H1 (cell line): ENCODE measurements around the gene UFC1. TPM values are rescaled to one million over a fixed set of nuclear protein-coding genes. Genes with fewer than 3 reads are reported as not detected.
A peak's percentile ranks its signal among the peaks of the same experiment; 100 is the strongest.

Source experiments
- CTCF ChIA-PET: fragments of 300-600 bp; sonication (Branson Sonifier 250); formaldehyde crosslinking; loops from one replicate; lab custom pipeline; 2021; ENCODE audit not compliant: partially characterized antibody; lab: Charles Lee
- POLR2A ChIA-PET: fragments of 300-600 bp; sonication (Branson Sonifier 250); formaldehyde crosslinking; loops from one replicate; lab custom pipeline; 2021; ENCODE audit warnings: inconsistent platforms; ENCODE audit not compliant: partially characterized antibody; lab: Charles Lee
- DNase-seq, 2 experiments: peaks; one replicate each; pipeline versions ENCODE4 v3.0.0 to v3.0.0-alpha.2; 2010 to 2022; ENCODE audit warnings: low spot score in 2 of 2, low read depth in 1 of 2, mixed read lengths in 1 of 2
- FAIRE-seq: peaks from 2 replicates; lab custom pipeline; 2011; peaks lifted over from hg19 to GRCh38; lab: Jason Lieb, UNC
- H2AFZ ChIP-seq: 2 replicates; pipeline ENCODE4 v1.8.1; 2012; ENCODE audit warnings: low read length, inconsistent platforms
- H2AK5ac ChIP-seq: 2 replicates; pipeline ENCODE4 v1.6.1; 2013; ENCODE audit warnings: low read depth, low read length
- H2BK120ac ChIP-seq: replicated peaks from 2 replicates; pipeline ENCODE3; 2013; ENCODE audit warnings: low read depth, low read length, inconsistent platforms
- H2BK12ac ChIP-seq: 2 replicates; pipeline ENCODE4 v1.6.1; 2013; ENCODE audit warnings: low read depth, low read length
- H2BK15ac ChIP-seq: 2 replicates; pipeline ENCODE4 v1.6.1; 2013; ENCODE audit warnings: low read length
- H2BK20ac ChIP-seq: 2 replicates; pipeline ENCODE4 v1.6.1; 2013; ENCODE audit warnings: low read length
- H2BK5ac ChIP-seq: 2 replicates; pipeline ENCODE4 v1.6.1; 2013; ENCODE audit warnings: low read depth, low read length
- H3K14ac ChIP-seq: 2 replicates; pipeline ENCODE4 v1.6.1; 2013; ENCODE audit warnings: inconsistent platforms; ENCODE audit not compliant: insufficient read length
- H3K18ac ChIP-seq: 2 replicates; pipeline ENCODE4 v1.6.1; 2013; ENCODE audit warnings: low read length; ENCODE audit errors: extremely low read depth
- H3K23ac ChIP-seq: 2 replicates; pipeline ENCODE4 v1.6.1; 2013; ENCODE audit warnings: inconsistent platforms; ENCODE audit not compliant: insufficient read length
- H3K23me2 ChIP-seq: 2 replicates; pipeline ENCODE4 v1.6.1; 2013; ENCODE audit warnings: low read depth, low read length
- H3K27ac ChIP-seq: 2 replicates; pipeline ENCODE4 v1.6.1; 2011; ENCODE audit warnings: low read depth, low read length, inconsistent platforms
- H3K27me3 ChIP-seq, 4 experiments: replicated peaks in 1 of 4; 1 replicate in 1 of 4; 2 replicates in 3 of 4; pipeline versions ENCODE4 v1.6.1 to v1.8.1; 2011 to 2013; ENCODE audit warnings: low read length in 3 of 4, mild to moderate bottlenecking in 3 of 4, inconsistent platforms in 2 of 4, mixed read lengths in 2 of 4, moderate library complexity in 1 of 4; ENCODE audit not compliant: control insufficient read depth in 3 of 4, insufficient read depth in 3 of 4; ENCODE audit errors: extremely low read depth in 1 of 4
- H3K36me3 ChIP-seq, 4 experiments: 2 replicates each; pipeline versions ENCODE4 v1.6.1 to v1.8.1; 2011 to 2013; ENCODE audit warnings: mild to moderate bottlenecking in 4 of 4, low read length in 3 of 4, moderate library complexity in 2 of 4, control low read depth in 1 of 4, inconsistent platforms in 1 of 4; ENCODE audit not compliant: insufficient read depth in 4 of 4, control insufficient read depth in 2 of 4
- H3K4ac ChIP-seq: replicated peaks from 2 replicates; pipeline ENCODE3; 2013; ENCODE audit warnings: low read length, low read depth, mixed read lengths, inconsistent platforms; ENCODE audit not compliant: insufficient read length
- H3K4me1 ChIP-seq, 4 experiments: replicated peaks in 1 of 4; 1 replicate in 1 of 4; 2 replicates in 3 of 4; pipeline versions ENCODE4 v1.6.1 to v1.8.1; 2011 to 2013; ENCODE audit warnings: low read length in 3 of 4, inconsistent platforms in 2 of 4, mixed read lengths in 1 of 4; ENCODE audit not compliant: insufficient read depth in 4 of 4, control insufficient read depth in 3 of 4
- H3K4me2 ChIP-seq, 2 experiments: 2 replicates each; pipeline versions ENCODE4 v1.6.1 to v1.8.1; 2011 to 2013; ENCODE audit warnings: low read depth in 2 of 2, low read length in 2 of 2, control low read depth in 1 of 2, inconsistent platforms in 1 of 2, mild to moderate bottlenecking in 1 of 2; ENCODE audit not compliant: insufficient read depth in 1 of 2
- H3K4me3 ChIP-seq, 4 experiments: fragments of 200-600, 300-600 bp in 1 of 4; sonication (generic), shearing (Covaris generic), sonication (Bioruptor Twin) in 1 of 4; 2 replicates each; pipeline versions ENCODE4 v1.5.1 to v1.8.1; 2011 to 2016; ENCODE audit warnings: low read length in 4 of 4, low read depth in 3 of 4, control low read depth in 2 of 4, inconsistent platforms in 2 of 4, mild to moderate bottlenecking in 2 of 4, mixed read lengths in 1 of 4, moderate library complexity in 1 of 4; ENCODE audit not compliant: insufficient read depth in 2 of 4; ENCODE audit errors: extremely low read depth in 1 of 4
- H3K56ac ChIP-seq: replicated peaks from 2 replicates; pipeline ENCODE3; 2013; ENCODE audit warnings: low read depth, mild to moderate bottlenecking, mixed read lengths, low read length, inconsistent platforms; ENCODE audit not compliant: insufficient read length
- H3K79me1 ChIP-seq: 2 replicates; pipeline ENCODE4 v1.6.1; 2013; ENCODE audit warnings: low read depth, low read length, control low read depth
- H3K79me2 ChIP-seq, 2 experiments: 2 replicates each; pipeline versions ENCODE4 v1.6.1 to v1.8.1; 2012 to 2013; ENCODE audit warnings: low read length in 2 of 2, mild to moderate bottlenecking in 2 of 2, inconsistent platforms in 1 of 2; ENCODE audit not compliant: insufficient read depth in 2 of 2, control insufficient read depth in 1 of 2
- H3K9ac ChIP-seq, 4 experiments: replicated peaks in 1 of 4; 1 replicate in 1 of 4; 2 replicates in 3 of 4; pipeline versions ENCODE4 v1.6.1 to v1.8.1; 2011 to 2013; ENCODE audit warnings: low read depth in 3 of 4, low read length in 3 of 4, control low read depth in 2 of 4, mild to moderate bottlenecking in 2 of 4, moderate library complexity in 2 of 4, inconsistent platforms in 1 of 4; ENCODE audit errors: extremely low read depth in 1 of 4
- H3K9me3 ChIP-seq, 2 experiments: 2 replicates each; pipeline versions ENCODE4 v1.6.1 to v1.8.1; 2012 to 2013; ENCODE audit warnings: mild to moderate bottlenecking in 2 of 2, moderate library complexity in 2 of 2, control low read depth in 1 of 2, inconsistent platforms in 1 of 2, low read depth in 1 of 2, low read length in 1 of 2, mixed read lengths in 1 of 2; ENCODE audit not compliant: insufficient read depth in 2 of 2
- H4K20me1 ChIP-seq, 2 experiments: replicated peaks in 1 of 2; 2 replicates each; pipeline versions ENCODE3 to v1.8.1; 2011 to 2013; ENCODE audit warnings: inconsistent platforms in 2 of 2, low read length in 2 of 2, mild to moderate bottlenecking in 1 of 2; ENCODE audit not compliant: insufficient read depth in 2 of 2, control insufficient read depth in 1 of 2
- H4K5ac ChIP-seq: 2 replicates; pipeline ENCODE4 v1.6.1; 2013; ENCODE audit warnings: low read length, low read depth, mixed read lengths, inconsistent platforms; ENCODE audit not compliant: insufficient read length
- H4K8ac ChIP-seq: 2 replicates; pipeline ENCODE4 v1.8.0; 2013; ENCODE audit warnings: mild to moderate bottlenecking, moderate library complexity, low read length, inconsistent platforms; ENCODE audit not compliant: insufficient read depth; ENCODE audit errors: extremely low read depth
- H4K91ac ChIP-seq: replicated peaks from 2 replicates; pipeline ENCODE3; 2013; ENCODE audit warnings: low read length, mixed read lengths, inconsistent platforms; ENCODE audit not compliant: insufficient read length
- ASH2L ChIP-seq: fragments of 200-600, 300-600 bp; sonication (generic); IDR thresholded peaks from one replicate; pipeline ENCODE4 v1.7.1; 2017; ENCODE audit warnings: low read length
- CHD1 ChIP-seq: IDR thresholded peaks from 2 replicates; pipeline ENCODE4 v1.6.1; 2012; ENCODE audit warnings: low read depth, low read length, improper control_type of control experiment
- KDM4A ChIP-seq: IDR thresholded peaks from one replicate; pipeline ENCODE4 v1.7.1; 2012; ENCODE audit warnings: low read depth, mild to moderate bottlenecking, moderate library complexity, low read length, inconsistent platforms; ENCODE audit not compliant: severe bottlenecking
- NRF1 ChIP-seq: IDR thresholded peaks from 2 replicates; pipeline ENCODE4 v1.6.1; 2011; ENCODE audit warnings: mild to moderate bottlenecking, low read depth, low read length, improper control_type of control experiment
- POLR2A ChIP-seq, 2 experiments: IDR thresholded peaks; 1 replicate in 1 of 2; 2 replicates in 1 of 2; pipeline ENCODE4 v1.6.1; 2011; ENCODE audit warnings: low read depth in 2 of 2, low read length in 2 of 2, mild to moderate bottlenecking in 2 of 2; ENCODE audit errors: control extremely low read depth in 1 of 2
- RXRA ChIP-seq: IDR thresholded peaks from 2 replicates; pipeline ENCODE4 v1.6.1; 2011; ENCODE audit warnings: low read depth, mild to moderate bottlenecking, low read length, moderate library complexity; ENCODE audit not compliant: insufficient read depth
- SIN3A ChIP-seq, 2 experiments: IDR thresholded peaks in 1 of 2; conservative IDR thresholded peaks in 1 of 2; 2 replicates each; pipeline ENCODE4 v1.6.1; 2011 to 2012; ENCODE audit warnings: low read length in 2 of 2, improper control_type of control experiment in 1 of 2, low read depth in 1 of 2, mild to moderate bottlenecking in 1 of 2
- WGBS, 2 experiments: shearing (Covaris generic) in 1 of 2; methylation state at CpG; one replicate each; pipeline versions ENCODE4 v1.1.6 to v1.1.7; 2013 to 2015; ENCODE audit warnings: low lambda C conversion rate in 2 of 2, mixed read lengths in 2 of 2, inconsistent platforms in 1 of 2, low coverage in 1 of 2, missing lambda C conversion rate in 1 of 2; ENCODE audit not compliant: insufficient replicate concordance in 2 of 2, insufficient coverage in 1 of 2, insufficient read length in 1 of 2; ENCODE audit errors: extremely low coverage in 1 of 2, missing lambda C conversion rate in 1 of 2; 5-methylcytosine and 5-hydroxymethylcytosine counted together
- polyA plus RNA-seq, 7 experiments: library from polyadenylated mRNA; depleted of rRNA in 3 of 7; stranded (reverse) in 5 of 7; unstranded in 2 of 7; fragments of >200 nt in 5 of 7; fragments of 200-250 nt in 2 of 7; gene quantifications; 1 replicate in 5 of 7; 2 replicates in 1 of 7; 4 replicates in 1 of 7; pipeline versions ENCODE4 v1.2.1 to v1.2.3, GENCODE V29; 2011 to 2013; ENCODE audit warnings: missing spikeins in 2 of 7, mixed read lengths in 2 of 7
- total RNA-seq: library from RNA; stranded (reverse); fragmentation: NEBNext Ultra II Directional; extraction: Animal tissue kit (Norgen Biotek cat#: 25700); gene quantifications from 2 replicates; pipeline ENCODE4 v1.2.1, GENCODE V29; 2021

The UFC1 gene
- total and polyA plus RNA-seq, 2 of the 8 experiments (the other 6 are each of a cell fraction or from before 2014, with no cell fraction given) = 67.8 to 102 TPM

DNA sequence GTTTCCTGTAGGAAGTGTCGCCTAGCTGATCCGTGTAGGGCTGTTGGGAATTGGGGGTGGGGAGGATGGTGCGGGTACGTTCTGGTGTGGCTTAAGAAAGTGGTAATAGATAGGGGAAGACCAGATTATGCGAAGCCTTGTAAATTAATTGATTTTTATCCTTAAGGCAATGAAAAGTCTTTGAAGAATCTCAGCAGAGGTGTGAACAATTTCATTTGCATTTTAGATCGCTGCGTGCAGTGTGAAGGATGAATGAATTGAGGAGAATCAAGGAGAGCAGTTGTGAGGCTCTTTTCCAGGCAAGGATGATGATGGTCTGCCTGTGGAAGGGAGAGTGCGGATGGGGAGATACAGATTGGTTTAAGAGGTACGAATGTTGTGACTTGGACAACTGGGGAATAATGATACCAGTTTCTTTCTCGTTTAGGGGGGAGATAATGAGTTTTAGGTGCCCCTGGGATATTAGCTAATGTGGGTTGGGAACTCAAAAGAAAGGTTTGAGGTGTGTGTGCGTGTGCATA, 20.5 kb upstream of the UFC1 start:
- H2BK120ac ChIP-seq = no peak overlapping the region
- peaks cover 0 to 42% of the 10 kb centered on the region in 2 experiments; a peak in 3 of 4 replicates for H3K79me2 ChIP-seq
- 2% methylated on average over 11 of the region's 11 CpGs; no CpG with 5 or more reads in 1 of the 2 experiments for WGBS, 2 experiments
- peaks cover 0 to 14% (median 4%) of the 10 kb centered on the region in 4 experiments; a peak in 3 of 8 replicates for H3K36me3 ChIP-seq
- peak overlapping the region; percentile 25 for H4K5ac ChIP-seq
- H4K20me1 ChIP-seq = peaks cover 2 to 4% of the 10 kb centered on the region in 2 experiments
- peak overlapping the region; percentile 51; the same call in 1 of the 2 replicates for H2AFZ ChIP-seq
- peak overlapping the region; percentile 91; the same call in 1 of the 2 replicates for H2BK12ac ChIP-seq
- H3K27ac ChIP-seq = peak overlapping the region; percentile 95
- peak overlapping the region; percentile 71 to 97 (median 84) for H3K4me3 ChIP-seq
- no peak for TF ChIP-seq CHD1
- TF ChIP-seq ASH2L = peak; percentile 91
- no peak for TF ChIP-seq NRF1
- TF ChIP-seq POLR2A (IDR thresholded peaks at IDR 0.05; ENCODE audit: control extremely low read depth in 1 of 2, low read depth in 2 of 2, low read length in 2 of 2) = 0 out of 3 replicates have a peak, but pooled peaks of 1 of the 2 experiments have one; percentile 6
- peak; percentile 18 for TF ChIP-seq KDM4A
- no peak for TF ChIP-seq RXRA
- 0 out of 4 replicates have a peak, but pooled peaks of 1 of the 2 experiments have one; percentile 10 for TF ChIP-seq SIN3A (conservative IDR thresholded peaks at IDR 0.05 in 1 of 2, IDR thresholded peaks at IDR 0.05 in 1 of 2; ENCODE audit: low read depth in 1 of 2, low read length in 2 of 2)
- no peaks in the 10 kb centered on the region for H3K9me3 ChIP-seq
- no peak overlapping the region for H2BK15ac ChIP-seq
- no peak overlapping the region for H3K23ac ChIP-seq
- ChIA-PET CTCF (interaction anchor here (1.2 to 2.7 kb wide), 5 partner anchors 19 to 39 kb away, joined by 3 to 10 read pairs (median 4); partner anchors contain the start of genes PPOX and UFC1), POLR2A (interaction anchor here (0.7 to 9.6 kb wide), 21 partner anchors 8 to 179 kb away, joined by 3 to 130 read pairs (median 5); partner anchors contain the start of genes ADAMTS4, B4GALT3, F11R and KLHDC9)
- FAIRE-seq (peak; percentile 13), DNase-seq (no peak)
- H3K4me1 ChIP-seq = no peaks in the 10 kb centered on the region; a peak in 1 of 7 replicates
- no peaks in the 10 kb centered on the region for H3K27me3 ChIP-seq
- H3K14ac ChIP-seq = no peak overlapping the region
- H3K18ac ChIP-seq = peak overlapping the region; percentile 53
- 0 out of 2 replicates have a peak overlapping the region, but pooled peaks have one; percentile 26 for H4K8ac ChIP-seq
- no peak overlapping the region for H2BK20ac ChIP-seq
- H2AK5ac ChIP-seq = no peak overlapping the region
- peaks cover 9% of the 10 kb centered on the region for H3K23me2 ChIP-seq
- H3K56ac ChIP-seq = peak overlapping the region; percentile 23
- peak overlapping the region; percentile 88 for H2BK5ac ChIP-seq
- peaks cover 9% of the 10 kb centered on the region for H3K79me1 ChIP-seq
- H3K9ac ChIP-seq = peak overlapping the region; percentile 75 to 85 (median 80)
- peak overlapping the region; percentile 70 for H3K4ac ChIP-seq
- H4K91ac ChIP-seq = peak overlapping the region; percentile 46
- peak overlapping the region; percentile 78 for H3K4me2 ChIP-seq
